Endothelial cell of umbilical vein (primary cell): ENCODE measurements around the gene CHRM4. TPM values are rescaled to one million over a fixed set of nuclear protein-coding genes. Genes with fewer than 3 reads are reported as not detected.

Experiments
- BruUV-seq: library from RNA; stranded (reverse); fragments of 400-500 nt; replicated peaks from 2 replicates; lab custom pipeline; 2021; lab: Mats Ljungman, UMichigan
- CTCF ChIA-PET: fragments of 300-600, 350-600 bp; sonication (Branson Sonifier 250); formaldehyde crosslinking; loops from one replicate; lab custom pipeline; 2021; ENCODE audit warnings: antibody characterized with exemption, inconsistent platforms; lab: Charles Lee
- POLR2A ChIA-PET: fragments of 300-600, 350-600 bp; sonication (Branson Sonifier 250); formaldehyde crosslinking; loops from one replicate; lab custom pipeline; 2021; ENCODE audit warnings: antibody characterized with exemption, inconsistent platforms; lab: Charles Lee
- DNase-seq: peaks from one replicate; pipeline ENCODE4 v3.0.0-alpha.2; 2011; ENCODE audit warnings: low read depth, low spot score
- FAIRE-seq: peaks from 2 replicates; lab custom pipeline; 2011; peaks lifted over from hg19 to GRCh38; lab: Jason Lieb, UNC
- H2AFZ ChIP-seq: 2 replicates; pipeline ENCODE4 v1.6.0; 2012; ENCODE audit warnings: low read depth, low read length, control low read depth, inconsistent platforms
- H3K27ac ChIP-seq: 2 replicates; pipeline ENCODE4 v1.5.1; 2011; ENCODE audit warnings: low read depth, mild to moderate bottlenecking, control low read depth, low read length, moderate library complexity; ENCODE audit not compliant: insufficient read depth
- H3K27me3 ChIP-seq, 2 experiments: 2 replicates each; pipeline versions ENCODE4 v1.6.0 to v1.6.1; 2011; ENCODE audit warnings: low read length in 2 of 2, mixed read lengths in 1 of 2; ENCODE audit not compliant: control insufficient read depth in 2 of 2, insufficient read depth in 2 of 2
- H3K36me3 ChIP-seq, 2 experiments: 2 replicates in 1 of 2; 3 replicates in 1 of 2; pipeline ENCODE4 v1.5.1; 2011; ENCODE audit warnings: low read length in 2 of 2, mild to moderate bottlenecking in 1 of 2, moderate library complexity in 1 of 2; ENCODE audit not compliant: control insufficient read depth in 2 of 2, insufficient read depth in 2 of 2; ENCODE audit errors: extremely low read depth in 1 of 2
- H3K4me1 ChIP-seq: 3 replicates; pipeline ENCODE4 v1.5.1; 2011; ENCODE audit warnings: mild to moderate bottlenecking, low read length; ENCODE audit not compliant: control insufficient read depth, insufficient read depth; ENCODE audit errors: extremely low read depth
- H3K4me2 ChIP-seq: 2 replicates; pipeline ENCODE4 v1.6.1; 2011; ENCODE audit warnings: low read length, control low read depth, mixed read lengths; ENCODE audit not compliant: insufficient read depth
- H3K4me3 ChIP-seq, 3 experiments: fragments of 200-600 bp in 1 of 3; sonication (generic), shearing (Covaris generic) in 1 of 3; replicated peaks in 1 of 3; 2 replicates each; pipeline ENCODE4 v1.5.1; 2011 to 2016; ENCODE audit warnings: control low read depth in 3 of 3, low read length in 3 of 3, mild to moderate bottlenecking in 2 of 3, inconsistent platforms in 1 of 3, low read depth in 1 of 3, moderate library complexity in 1 of 3; ENCODE audit not compliant: insufficient read depth in 1 of 3
- H3K79me2 ChIP-seq: 2 replicates; pipeline ENCODE4 v1.6.0; 2012; ENCODE audit warnings: low read length, inconsistent platforms; ENCODE audit not compliant: control insufficient read depth, insufficient read depth
- H3K9ac ChIP-seq: replicated peaks from 2 replicates; pipeline ENCODE3; 2011; ENCODE audit warnings: low read length, control low read depth; ENCODE audit not compliant: insufficient read depth; ENCODE audit errors: extremely low read depth
- H3K9me1 ChIP-seq: replicated peaks from 3 replicates; pipeline ENCODE4 v1.6.0; 2011; ENCODE audit warnings: mild to moderate bottlenecking, low read length; ENCODE audit not compliant: control insufficient read depth, insufficient read depth; ENCODE audit errors: extremely low read depth
- H3K9me3 ChIP-seq: replicated peaks from 2 replicates; pipeline ENCODE4 v1.5.1; 2012; ENCODE audit warnings: low read length, inconsistent platforms; ENCODE audit not compliant: control insufficient read depth, insufficient read depth
- H4K20me1 ChIP-seq: replicated peaks from 2 replicates; pipeline ENCODE3; 2011; ENCODE audit warnings: mild to moderate bottlenecking, low read length; ENCODE audit not compliant: control insufficient read depth, insufficient read depth; ENCODE audit errors: extremely low read depth
- CTCF ChIP-seq, 2 donors: IDR thresholded peaks; 1 replicate in 1 of 2; 2 replicates in 1 of 2; pipeline ENCODE4 v1.5.1; 2011; ENCODE audit warnings: low read length in 2 of 2, mild to moderate bottlenecking in 2 of 2, moderate library complexity in 2 of 2, control low read depth in 1 of 2, inconsistent platforms in 1 of 2, low read depth in 1 of 2; ENCODE audit not compliant: insufficient read depth in 1 of 2; ENCODE audit errors: extremely low read depth in 1 of 2
- EZH2 ChIP-seq: IDR thresholded peaks from 2 replicates; pipeline ENCODE4 v1.6.1; 2012; ENCODE audit warnings: borderline replicate concordance, low read depth, mild to moderate bottlenecking, moderate library complexity, low read length, inconsistent platforms; ENCODE audit not compliant: severe bottlenecking
- FOS ChIP-seq: IDR thresholded peaks from 2 replicates; pipeline ENCODE4 v1.6.1; 2011; ENCODE audit warnings: mild to moderate bottlenecking, low read length, moderate library complexity, borderline replicate concordance; ENCODE audit not compliant: insufficient read depth
- GATA2 ChIP-seq: IDR thresholded peaks from 2 replicates; pipeline ENCODE4 v1.7.0; 2011; ENCODE audit warnings: low read depth, mild to moderate bottlenecking, moderate library complexity, mixed read lengths, low read length; ENCODE audit not compliant: insufficient read length, insufficient read depth
- JUN ChIP-seq: IDR thresholded peaks from 2 replicates; pipeline ENCODE4 v1.6.1; 2011; ENCODE audit warnings: borderline replicate concordance, low read depth; ENCODE audit not compliant: insufficient read length, insufficient read depth
- MAX ChIP-seq: IDR thresholded peaks from 2 replicates; pipeline ENCODE4 v1.6.1; 2011; ENCODE audit not compliant: insufficient read depth, insufficient read length
- MYC ChIP-seq: IDR thresholded peaks from one replicate; pipeline ENCODE4 v1.6.1; 2011; ENCODE audit warnings: mild to moderate bottlenecking, low read depth, low read length
- POLR2A ChIP-seq: IDR thresholded peaks from 2 replicates; pipeline ENCODE4 v1.6.1; 2012; ENCODE audit warnings: low read depth, mild to moderate bottlenecking, control low read depth, low read length
- POLR2AphosphoS5 ChIP-seq: IDR thresholded peaks from 2 replicates; pipeline ENCODE4 v1.6.1; 2012; ENCODE audit warnings: low read depth, mild to moderate bottlenecking, control low read depth, low read length, moderate library complexity; ENCODE audit not compliant: insufficient read depth
- dilution Hi-C: fragments of 300-500 bp; cut with MboI; formaldehyde crosslinking; loops from one replicate; pipeline ENCODE4 v1.15.0; 2019; ENCODE audit warnings: low sequenced_read_pairs; ENCODE audit not compliant: extremely low pct_ligation_motif_present
- intact Hi-C: fragments of 100-400 bp; cut with micrococcal nuclease; formaldehyde crosslinking; loops from one replicate; pipeline ENCODE4 v1.10.0; 2022
- polyA plus RNA-seq, 4 experiments: library from polyadenylated mRNA; depleted of rRNA in 3 of 4; stranded (reverse) in 3 of 4; unstranded in 1 of 4; fragments of >200 nt; gene quantifications; 2 replicates each; pipeline versions ENCODE4 v1.2.1 to v1.2.3, GENCODE V29; 2011 to 2012; ENCODE audit warnings: missing spikeins in 1 of 4
- total RNA-seq: library from RNA; stranded (reverse); gene quantifications from 2 replicates; pipeline ENCODE4 v1.2.3, GENCODE V29; 2021

Gene CHRM4
- total and polyA plus RNA-seq, 2 donors (not counting 3 experiments of a cell fraction or from before 2014, with no cell fraction given) = 0.04 to 0.22 TPM

GRCh38 chr11:46359953-46360352 is 31.6 kb downstream of the CHRM4 start:
- H3K27me3 ChIP-seq = no peaks in the 10 kb centered on the region
- dilution Hi-C loops = no loop called here
- H3K4me2 ChIP-seq = no peak overlapping the region
- H3K4me3 ChIP-seq = no peak overlapping the region
- FAIRE-seq (no peak), DNase-seq (no peak)
- H3K36me3 ChIP-seq = peaks cover 0 to 3% of the 10 kb centered on the region in 2 experiments
- H3K79me2 ChIP-seq = peaks cover 58% of the 10 kb centered on the region
- H4K20me1 ChIP-seq = peaks cover 4% of the 10 kb centered on the region
- POLR2A ChIA-PET = no interaction called here
- peaks cover 34% of the 10 kb centered on the region for H3K4me1 ChIP-seq
- no peak overlapping the region for H3K27ac ChIP-seq
- BruUV-seq = no TSS peak
- H3K9me1 ChIP-seq = no peaks in the 10 kb centered on the region
- no peak overlapping the region for H2AFZ ChIP-seq
- TF ChIP-seq EZH2 (no peak), POLR2AphosphoS5 (no peak), MYC (no peak), MAX (no peak), JUN (no peak), POLR2A (no peak), FOS (no peak), CTCF (IDR thresholded peaks at IDR 0.05; ENCODE audit: extremely low read depth in 1 of 2, insufficient read depth in 1 of 2, low read depth in 1 of 2, low read length in 2 of 2) (no peak), GATA2 (no peak)
- no peak overlapping the region for H3K9ac ChIP-seq
- H3K9me3 ChIP-seq = no peaks in the 10 kb centered on the region
- CTCF ChIA-PET = interaction anchor here (1.4 to 11.6 kb wide), 3 partner anchors 8 to 23 kb away, joined by 3 to 200 read pairs (median 4); partner anchors contain the start of gene DGKZ
- intact Hi-C loops = no loop called here
